H1 (cell line): Measurements from ENCODE around the gene SHISAL1. TPM values are rescaled to one million over a fixed set of nuclear protein-coding genes. Genes with fewer than 3 reads are reported as not detected.

ENCODE experiments used
- CTCF ChIA-PET: fragments of 300-600 bp; sonication (Branson Sonifier 250); formaldehyde crosslinking; loops from one replicate; lab custom pipeline; 2021; ENCODE audit not compliant: partially characterized antibody; lab: Charles Lee
- POLR2A ChIA-PET: fragments of 300-600 bp; sonication (Branson Sonifier 250); formaldehyde crosslinking; loops from one replicate; lab custom pipeline; 2021; ENCODE audit warnings: inconsistent platforms; ENCODE audit not compliant: partially characterized antibody; lab: Charles Lee
- DNase-seq, 2 experiments: peaks; one replicate each; pipeline versions ENCODE4 v3.0.0 to v3.0.0-alpha.2; 2010 to 2022; ENCODE audit warnings: low spot score in 2 of 2, low read depth in 1 of 2, mixed read lengths in 1 of 2
- FAIRE-seq: peaks from 2 replicates; lab custom pipeline; 2011; peaks lifted over from hg19 to GRCh38; lab: Jason Lieb, UNC
- H2AFZ ChIP-seq: 2 replicates; pipeline ENCODE4 v1.8.1; 2012; ENCODE audit warnings: low read length, inconsistent platforms
- H2AK5ac ChIP-seq: 2 replicates; pipeline ENCODE4 v1.6.1; 2013; ENCODE audit warnings: low read depth, low read length
- H2BK120ac ChIP-seq: replicated peaks from 2 replicates; pipeline ENCODE3; 2013; ENCODE audit warnings: low read depth, low read length, inconsistent platforms
- H2BK12ac ChIP-seq: 2 replicates; pipeline ENCODE4 v1.6.1; 2013; ENCODE audit warnings: low read depth, low read length
- H2BK15ac ChIP-seq: 2 replicates; pipeline ENCODE4 v1.6.1; 2013; ENCODE audit warnings: low read length
- H2BK20ac ChIP-seq: 2 replicates; pipeline ENCODE4 v1.6.1; 2013; ENCODE audit warnings: low read length
- H2BK5ac ChIP-seq: 2 replicates; pipeline ENCODE4 v1.6.1; 2013; ENCODE audit warnings: low read depth, low read length
- H3K14ac ChIP-seq: 2 replicates; pipeline ENCODE4 v1.6.1; 2013; ENCODE audit warnings: inconsistent platforms; ENCODE audit not compliant: insufficient read length
- H3K18ac ChIP-seq: 2 replicates; pipeline ENCODE4 v1.6.1; 2013; ENCODE audit warnings: low read length; ENCODE audit errors: extremely low read depth
- H3K23ac ChIP-seq: 2 replicates; pipeline ENCODE4 v1.6.1; 2013; ENCODE audit warnings: inconsistent platforms; ENCODE audit not compliant: insufficient read length
- H3K23me2 ChIP-seq: 2 replicates; pipeline ENCODE4 v1.6.1; 2013; ENCODE audit warnings: low read depth, low read length
- H3K27ac ChIP-seq: 2 replicates; pipeline ENCODE4 v1.6.1; 2011; ENCODE audit warnings: low read depth, low read length, inconsistent platforms
- H3K27me3 ChIP-seq, 4 experiments: replicated peaks in 1 of 4; 1 replicate in 1 of 4; 2 replicates in 3 of 4; pipeline versions ENCODE4 v1.6.1 to v1.8.1; 2011 to 2013; ENCODE audit warnings: low read length in 3 of 4, mild to moderate bottlenecking in 3 of 4, inconsistent platforms in 2 of 4, mixed read lengths in 2 of 4, moderate library complexity in 1 of 4; ENCODE audit not compliant: control insufficient read depth in 3 of 4, insufficient read depth in 3 of 4; ENCODE audit errors: extremely low read depth in 1 of 4
- H3K36me3 ChIP-seq, 4 experiments: 2 replicates each; pipeline versions ENCODE4 v1.6.1 to v1.8.1; 2011 to 2013; ENCODE audit warnings: mild to moderate bottlenecking in 4 of 4, low read length in 3 of 4, moderate library complexity in 2 of 4, control low read depth in 1 of 4, inconsistent platforms in 1 of 4; ENCODE audit not compliant: insufficient read depth in 4 of 4, control insufficient read depth in 2 of 4
- H3K4ac ChIP-seq: replicated peaks from 2 replicates; pipeline ENCODE3; 2013; ENCODE audit warnings: low read length, low read depth, mixed read lengths, inconsistent platforms; ENCODE audit not compliant: insufficient read length
- H3K4me1 ChIP-seq, 4 experiments: replicated peaks in 1 of 4; 1 replicate in 1 of 4; 2 replicates in 3 of 4; pipeline versions ENCODE4 v1.6.1 to v1.8.1; 2011 to 2013; ENCODE audit warnings: low read length in 3 of 4, inconsistent platforms in 2 of 4, mixed read lengths in 1 of 4; ENCODE audit not compliant: insufficient read depth in 4 of 4, control insufficient read depth in 3 of 4
- H3K4me2 ChIP-seq, 2 experiments: 2 replicates each; pipeline versions ENCODE4 v1.6.1 to v1.8.1; 2011 to 2013; ENCODE audit warnings: low read depth in 2 of 2, low read length in 2 of 2, control low read depth in 1 of 2, inconsistent platforms in 1 of 2, mild to moderate bottlenecking in 1 of 2; ENCODE audit not compliant: insufficient read depth in 1 of 2
- H3K4me3 ChIP-seq, 4 experiments: fragments of 200-600, 300-600 bp in 1 of 4; sonication (generic), shearing (Covaris generic), sonication (Bioruptor Twin) in 1 of 4; 2 replicates each; pipeline versions ENCODE4 v1.5.1 to v1.8.1; 2011 to 2016; ENCODE audit warnings: low read length in 4 of 4, low read depth in 3 of 4, control low read depth in 2 of 4, inconsistent platforms in 2 of 4, mild to moderate bottlenecking in 2 of 4, mixed read lengths in 1 of 4, moderate library complexity in 1 of 4; ENCODE audit not compliant: insufficient read depth in 2 of 4; ENCODE audit errors: extremely low read depth in 1 of 4
- H3K56ac ChIP-seq: replicated peaks from 2 replicates; pipeline ENCODE3; 2013; ENCODE audit warnings: low read depth, mild to moderate bottlenecking, mixed read lengths, low read length, inconsistent platforms; ENCODE audit not compliant: insufficient read length
- H3K79me1 ChIP-seq: 2 replicates; pipeline ENCODE4 v1.6.1; 2013; ENCODE audit warnings: low read depth, low read length, control low read depth
- H3K79me2 ChIP-seq, 2 experiments: 2 replicates each; pipeline versions ENCODE4 v1.6.1 to v1.8.1; 2012 to 2013; ENCODE audit warnings: low read length in 2 of 2, mild to moderate bottlenecking in 2 of 2, inconsistent platforms in 1 of 2; ENCODE audit not compliant: insufficient read depth in 2 of 2, control insufficient read depth in 1 of 2
- H3K9ac ChIP-seq, 4 experiments: replicated peaks in 1 of 4; 1 replicate in 1 of 4; 2 replicates in 3 of 4; pipeline versions ENCODE4 v1.6.1 to v1.8.1; 2011 to 2013; ENCODE audit warnings: low read depth in 3 of 4, low read length in 3 of 4, control low read depth in 2 of 4, mild to moderate bottlenecking in 2 of 4, moderate library complexity in 2 of 4, inconsistent platforms in 1 of 4; ENCODE audit errors: extremely low read depth in 1 of 4
- H3K9me3 ChIP-seq, 2 experiments: 2 replicates each; pipeline versions ENCODE4 v1.6.1 to v1.8.1; 2012 to 2013; ENCODE audit warnings: mild to moderate bottlenecking in 2 of 2, moderate library complexity in 2 of 2, control low read depth in 1 of 2, inconsistent platforms in 1 of 2, low read depth in 1 of 2, low read length in 1 of 2, mixed read lengths in 1 of 2; ENCODE audit not compliant: insufficient read depth in 2 of 2
- H4K20me1 ChIP-seq, 2 experiments: replicated peaks in 1 of 2; 2 replicates each; pipeline versions ENCODE3 to v1.8.1; 2011 to 2013; ENCODE audit warnings: inconsistent platforms in 2 of 2, low read length in 2 of 2, mild to moderate bottlenecking in 1 of 2; ENCODE audit not compliant: insufficient read depth in 2 of 2, control insufficient read depth in 1 of 2
- H4K5ac ChIP-seq: 2 replicates; pipeline ENCODE4 v1.6.1; 2013; ENCODE audit warnings: low read length, low read depth, mixed read lengths, inconsistent platforms; ENCODE audit not compliant: insufficient read length
- H4K8ac ChIP-seq: 2 replicates; pipeline ENCODE4 v1.8.0; 2013; ENCODE audit warnings: mild to moderate bottlenecking, moderate library complexity, low read length, inconsistent platforms; ENCODE audit not compliant: insufficient read depth; ENCODE audit errors: extremely low read depth
- H4K91ac ChIP-seq: replicated peaks from 2 replicates; pipeline ENCODE3; 2013; ENCODE audit warnings: low read length, mixed read lengths, inconsistent platforms; ENCODE audit not compliant: insufficient read length
- BRCA1 ChIP-seq: IDR thresholded peaks from 2 replicates; pipeline ENCODE4 v1.6.1; 2012; ENCODE audit warnings: low read depth, low read length, improper control_type of control experiment
- EP300 ChIP-seq, 2 experiments: IDR thresholded peaks; 1 replicate in 1 of 2; 2 replicates in 1 of 2; pipeline ENCODE4 v1.6.1; 2011 to 2012; ENCODE audit warnings: low read depth in 2 of 2, low read length in 2 of 2, mild to moderate bottlenecking in 2 of 2, borderline replicate concordance in 1 of 2, inconsistent platforms in 1 of 2, moderate library complexity in 1 of 2
- EZH2 ChIP-seq: fragments of 200-600 bp; sonication (generic); IDR thresholded peaks from 2 replicates; pipeline ENCODE4 v1.7.1; 2012; ENCODE audit warnings: low read depth, mild to moderate bottlenecking, moderate library complexity, low read length, inconsistent platforms; ENCODE audit not compliant: severe bottlenecking
- FOSL1 ChIP-seq: IDR thresholded peaks from 2 replicates; pipeline ENCODE4 v1.6.1; 2011; ENCODE audit warnings: mild to moderate bottlenecking, low read depth, low read length, moderate library complexity; ENCODE audit not compliant: insufficient read depth
- GTF2F1 ChIP-seq: IDR thresholded peaks from 2 replicates; pipeline ENCODE4 v1.6.1; 2012; ENCODE audit warnings: low read depth, low read length, improper control_type of control experiment, borderline replicate concordance
- PHF8 ChIP-seq: fragments of 200-600 bp; sonication (generic); conservative IDR thresholded peaks from 2 replicates; pipeline ENCODE4 v1.7.1; 2012; ENCODE audit warnings: low read depth, mild to moderate bottlenecking, inconsistent platforms, low read length, moderate library complexity
- POLR2AphosphoS5 ChIP-seq: IDR thresholded peaks from 2 replicates; pipeline ENCODE4 v1.6.1; 2011; ENCODE audit warnings: low read depth, low read length
- RBBP5 ChIP-seq: IDR thresholded peaks from 2 replicates; pipeline ENCODE4 v1.7.1; 2012; ENCODE audit warnings: low read depth, mild to moderate bottlenecking, inconsistent platforms, low read length, moderate library complexity, borderline replicate concordance
- WGBS, 2 experiments: shearing (Covaris generic) in 1 of 2; methylation state at CpG; one replicate each; pipeline versions ENCODE4 v1.1.6 to v1.1.7; 2013 to 2015; ENCODE audit warnings: low lambda C conversion rate in 2 of 2, mixed read lengths in 2 of 2, inconsistent platforms in 1 of 2, low coverage in 1 of 2, missing lambda C conversion rate in 1 of 2; ENCODE audit not compliant: insufficient replicate concordance in 2 of 2, insufficient coverage in 1 of 2, insufficient read length in 1 of 2; ENCODE audit errors: extremely low coverage in 1 of 2, missing lambda C conversion rate in 1 of 2; 5-methylcytosine and 5-hydroxymethylcytosine counted together
- polyA plus RNA-seq, 7 experiments: library from polyadenylated mRNA; depleted of rRNA in 3 of 7; stranded (reverse) in 5 of 7; unstranded in 2 of 7; fragments of >200 nt in 5 of 7; fragments of 200-250 nt in 2 of 7; gene quantifications; 1 replicate in 5 of 7; 2 replicates in 1 of 7; 4 replicates in 1 of 7; pipeline versions ENCODE4 v1.2.1 to v1.2.3, GENCODE V29; 2011 to 2013; ENCODE audit warnings: missing spikeins in 2 of 7, mixed read lengths in 2 of 7
- total RNA-seq: library from RNA; stranded (reverse); fragmentation: NEBNext Ultra II Directional; extraction: Animal tissue kit (Norgen Biotek cat#: 25700); gene quantifications from 2 replicates; pipeline ENCODE4 v1.2.1, GENCODE V29; 2021
- TF ChIP-seq, protein P1 (sequence below): IDR thresholded peaks from 2 replicates; pipeline ENCODE4 v1.6.1; 2011; ENCODE audit warnings: low read depth, mild to moderate bottlenecking, low read length; ENCODE audit not compliant: insufficient read depth
- TF ChIP-seq, protein P2 (sequence below): IDR thresholded peaks from 2 replicates; pipeline ENCODE4 v1.6.1; 2012; ENCODE audit warnings: inconsistent platforms

SHISAL1 gene
- total and polyA plus RNA-seq, 2 of the 8 experiments (the other 6 are each of a cell fraction or from before 2014, with no cell fraction given), result 3.7 to 5.8 TPM

DNA sequence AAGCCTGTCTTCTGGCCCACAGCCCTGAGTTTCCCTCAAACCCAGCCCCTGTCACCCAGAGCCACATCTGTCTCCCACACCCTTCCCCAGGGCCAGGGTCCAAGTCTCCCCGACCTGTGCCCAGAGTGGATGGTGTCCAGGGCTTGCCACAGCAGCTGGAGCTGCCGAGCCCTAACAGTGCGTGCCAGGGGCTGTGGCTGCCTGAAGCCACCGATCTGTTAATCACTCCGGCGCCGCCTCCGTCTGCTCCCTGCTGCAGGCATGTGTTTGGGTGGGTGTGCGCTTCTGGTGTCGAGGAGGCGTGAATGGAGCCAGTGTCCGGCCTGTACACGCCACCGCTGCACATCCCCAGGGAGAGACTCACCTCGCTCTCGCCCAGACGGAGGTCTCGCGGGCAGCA is 26.1 kb downstream of the SHISAL1 start:
- no peak for FAIRE-seq
- CTCF ChIA-PET, result interaction anchor here (1.3 to 1.7 kb wide), 3 partner anchors 12 to 201 kb away, joined by 3 to 7 read pairs (median 6); no protein-coding TSS in a partner anchor

More for the DNA sequence above, 26.1 kb downstream of the SHISAL1 start:
- Histone ChIP-seq H3K4ac (peak overlapping the region; percentile 17), H3K14ac (no peak overlapping the region), H2BK12ac (peak overlapping the region; percentile 70; the same call in 1 of the 2 replicates), H3K4me3 (no peak overlapping the region), H2BK15ac (peak overlapping the region; percentile 95; the same call in 1 of the 2 replicates), H3K4me1 (peaks cover 0 to 13% (median 6%) of the 10 kb centered on the region in 4 experiments; a peak in 6 of 7 replicates), H3K23ac (no peak overlapping the region), H3K27me3 (no peaks in the 10 kb centered on the region), H2BK5ac (0 out of 2 replicates have a peak overlapping the region, but pooled peaks have one; percentile 52), H3K27ac (no peak overlapping the region), H2BK20ac (0 out of 2 replicates have a peak overlapping the region, but pooled peaks have one; percentile 29), H3K9ac (no peak overlapping the region), H3K18ac (peak overlapping the region; percentile 60), H3K4me2 (no peak overlapping the region), H3K23me2 (no peaks in the 10 kb centered on the region), H2AFZ (no peak overlapping the region), H3K79me1 (no peaks in the 10 kb centered on the region), H3K79me2 (no peaks in the 10 kb centered on the region), H3K9me3 (no peaks in the 10 kb centered on the region), H4K8ac (no peak overlapping the region), H4K91ac (peak overlapping the region; percentile 25), H4K20me1 (no peaks in the 10 kb centered on the region), H3K56ac (no peak overlapping the region), H2BK120ac (no peak overlapping the region), H4K5ac (no peak overlapping the region)
- 97% methylated on average over 14 of the region's 19 CpGs; no CpG with 5 or more reads in 1 of the 2 experiments for whole genome bisulfite sequencing, 2 experiments
- DNase-seq, result no peak
- TF ChIP-seq GTF2F1 (no peak), POLR2AphosphoS5 (no peak), RBBP5 (no peak), FOSL1 (no peak), EZH2 (no peak), BRCA1 (no peak), PHF8 (no peak), EP300 (IDR thresholded peaks at IDR 0.05; ENCODE audit: borderline replicate concordance in 1 of 2, low read depth in 2 of 2, low read length in 2 of 2) (no peak)
- TF ChIP-seq, protein P1, sequence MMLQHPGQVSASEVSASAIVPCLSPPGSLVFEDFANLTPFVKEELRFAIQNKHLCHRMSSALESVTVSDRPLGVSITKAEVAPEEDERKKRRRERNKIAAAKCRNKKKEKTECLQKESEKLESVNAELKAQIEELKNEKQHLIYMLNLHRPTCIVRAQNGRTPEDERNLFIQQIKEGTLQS, result no peak
- TF ChIP-seq, protein P2, sequence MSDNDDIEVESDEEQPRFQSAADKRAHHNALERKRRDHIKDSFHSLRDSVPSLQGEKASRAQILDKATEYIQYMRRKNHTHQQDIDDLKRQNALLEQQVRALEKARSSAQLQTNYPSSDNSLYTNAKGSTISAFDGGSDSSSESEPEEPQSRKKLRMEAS, result no peak
- TF ChIP-seq, all 59 proteins: peak for 0
- POLR2A ChIA-PET, result no interaction called here
- Histone ChIP-seq H2AK5ac (no peak overlapping the region), H3K36me3 (no peaks in the 10 kb centered on the region)
